GM12891 (cell line): ENCODE results near the gene FAM180B.
"Not testable (repeated sequence)": the region's sequence is repeated elsewhere in the genome, so short reads cannot be mapped to it uniquely, and the experiment has no call there.

Experiments used
- DNase-seq: peaks from one replicate; pipeline ENCODE4 v3.0.0; 2011; ENCODE audit warnings: low spot score; ENCODE audit not compliant: insufficient read length
- FAIRE-seq: peaks from 2 replicates; lab custom pipeline; 2011; peaks lifted over from hg19 to GRCh38; lab: Jason Lieb, UNC
- PAX5 ChIP-seq: IDR thresholded peaks from 2 replicates; pipeline ENCODE4 v1.6.1; 2011; ENCODE audit warnings: low read length, moderate library complexity, mild to moderate bottlenecking; ENCODE audit not compliant: insufficient read depth, severe bottlenecking
- POLR2A ChIP-seq: IDR thresholded peaks from 2 replicates; pipeline ENCODE4 v1.6.1; 2011; ENCODE audit warnings: low read depth, low read length, control low read depth
- POLR2AphosphoS5 ChIP-seq: IDR thresholded peaks from 2 replicates; pipeline ENCODE4 v1.6.1; 2011; ENCODE audit warnings: low read depth, low read length, control low read depth
- POU2F2 ChIP-seq: IDR thresholded peaks from 2 replicates; pipeline ENCODE4 v1.6.1; 2011; ENCODE audit warnings: low read depth, mild to moderate bottlenecking, control low read depth, low read length, moderate library complexity
- SPI1 ChIP-seq: IDR thresholded peaks from 2 replicates; pipeline ENCODE4 v1.6.1; 2011; ENCODE audit warnings: low read depth, low read length, control low read depth
- TAF1 ChIP-seq: IDR thresholded peaks from 2 replicates; pipeline ENCODE4 v1.6.1; 2011; ENCODE audit warnings: low read depth, low read length, control low read depth

Gene FAM180B

GRCh38 chr11:47611348-47611794, 24.9 kb downstream of the FAM180B start:
- TF ChIP-seq SPI1: peak; percentile 96
- TF ChIP-seq POLR2A: no peak
- FAIRE-seq (peak; percentile 87), DNase-seq (no peak)

- FAIRE-seq (no peak), DNase-seq (no peak)
- no peak for TF ChIP-seq POU2F2
- no peak for TF ChIP-seq POLR2A
- no peak for TF ChIP-seq TAF1
- TF ChIP-seq SPI1: no peak
- no peak for TF ChIP-seq POLR2AphosphoS5
- TF ChIP-seq PAX5: no peak
Observed at GRCh38 chr11:47615249-47615648, 28.8 kb downstream of the FAM180B start.

- no peak for DNase-seq
- TF ChIP-seq POLR2AphosphoS5 (no peak), SPI1 (no peak), POU2F2 (no peak), TAF1 (no peak), PAX5 (no peak), POLR2A (no peak)
- FAIRE-seq: no peak
Observed at GRCh38 chr11:47616726-47617416, 30.4 kb downstream of the FAM180B start.

GRCh38 chr11:47617417-47617809, 30.9 kb downstream of the FAM180B start:
- no peak for FAIRE-seq
- no peak for DNase-seq
- no peak for TF ChIP-seq POLR2A
- TF ChIP-seq TAF1: no peak
- no peak for TF ChIP-seq SPI1
- no peak for TF ChIP-seq POLR2AphosphoS5
- no peak for TF ChIP-seq POU2F2
- TF ChIP-seq PAX5: no peak

GRCh38 chr11:47620836-47621378, 34.4 kb downstream of the FAM180B start:
- FAIRE-seq (no peak), DNase-seq (no peak)
- TF ChIP-seq PAX5: no peak

GRCh38 chr11:47626234-47626633, 39.8 kb downstream of the FAM180B start:
- FAIRE-seq (no peak), DNase-seq (no peak)
- TF ChIP-seq POLR2AphosphoS5 (no peak), TAF1 (no peak), PAX5 (no peak), POLR2A (no peak), SPI1 (no peak), POU2F2 (no peak)

- no peak for DNase-seq
- no peak for FAIRE-seq
- TF ChIP-seq PAX5: no peak
- no peak for TF ChIP-seq POU2F2
- no peak for TF ChIP-seq SPI1
- no peak for TF ChIP-seq POLR2AphosphoS5
- no peak for TF ChIP-seq POLR2A
- no peak for TF ChIP-seq TAF1
Observed at GRCh38 chr11:47628026-47628425, 41.5 kb downstream of the FAM180B start.

- FAIRE-seq (no peak), DNase-seq (no peak)
- TF ChIP-seq SPI1 (no peak), PAX5 (no peak), POU2F2 (no peak), POLR2AphosphoS5 (no peak), POLR2A (no peak), TAF1 (no peak)
Observed at GRCh38 chr11:47631473-47631872, 45.0 kb downstream of the FAM180B start.

- not testable (repeated sequence) for FAIRE-seq, DNase-seq
Observed at GRCh38 chr11:47636331-47636730, 49.9 kb downstream of the FAM180B start.
